ENCODE results near the gene NOP56.
"Not testable (repeated sequence)": the region's sequence is repeated elsewhere in the genome, so short reads cannot be mapped to it uniquely, and the experiment has no call there.

The NOP56 gene

DNA sequence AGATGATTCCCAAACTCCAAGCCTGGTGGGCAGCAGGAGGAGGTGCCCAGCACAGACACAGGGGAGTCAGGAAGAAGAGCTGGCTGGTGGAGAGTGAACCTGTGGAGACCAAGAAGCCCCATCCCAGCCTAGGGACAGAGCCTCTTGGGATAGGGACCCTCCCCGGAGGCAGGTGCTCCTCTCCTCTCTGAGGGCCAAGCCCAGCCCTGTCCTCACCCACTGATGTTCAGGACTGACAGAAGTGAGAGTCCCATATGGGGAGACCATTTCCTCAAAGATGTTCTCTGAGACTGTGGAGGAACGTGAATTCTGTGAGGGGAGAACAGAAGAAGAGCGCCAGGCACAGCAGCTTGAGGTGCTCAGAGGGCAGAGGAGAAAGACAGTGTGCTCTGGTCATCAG lies 37.8 kb downstream of the NOP56 start:
- no peak for DNase-seq

DNA sequence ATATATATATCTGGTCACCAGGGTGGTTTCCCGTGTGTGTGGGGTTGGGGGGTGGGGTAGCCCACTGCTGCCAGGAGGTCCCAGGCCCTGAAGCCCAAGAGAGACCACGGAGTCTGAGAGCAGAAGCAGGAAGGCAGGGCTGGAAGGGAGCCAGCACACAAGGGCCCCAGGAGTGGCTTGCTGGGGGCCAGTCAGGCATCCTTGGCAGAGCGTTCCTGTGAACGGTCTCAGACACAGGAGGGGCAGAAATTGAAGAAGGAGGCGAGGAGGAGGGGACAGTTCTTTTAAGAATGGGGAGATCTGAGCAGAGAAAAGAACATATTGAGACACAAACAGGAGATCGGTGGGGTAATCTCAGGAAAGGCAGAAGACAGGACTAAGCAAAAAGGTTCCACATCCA lies 38.3 kb downstream of the NOP56 start:
- no peak for DNase-seq

GRCh38 chr20:2691127-2691526 lies 38.7 kb downstream of the NOP56 start:
- DNase-seq: no peak

DNA sequence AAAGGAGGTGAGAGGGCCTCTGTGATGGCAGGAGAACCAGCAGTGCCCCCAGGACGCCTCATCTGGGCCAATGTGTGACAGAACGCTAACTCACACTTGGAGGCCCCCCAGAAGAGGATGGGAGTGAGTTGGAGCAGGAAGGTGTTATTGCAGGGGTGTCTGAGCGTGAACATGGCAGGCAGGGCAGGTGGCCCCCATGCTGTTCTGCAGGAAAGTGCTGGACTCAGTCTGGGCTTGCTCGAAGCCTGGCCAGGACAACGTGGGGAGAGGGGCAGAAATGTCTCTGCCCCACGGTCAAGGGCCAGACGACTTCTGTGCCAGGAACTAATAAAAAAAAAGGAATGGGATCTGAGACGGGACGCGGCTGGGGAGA lies 39.2 kb downstream of the NOP56 start:
- no peak for DNase-seq

DNA sequence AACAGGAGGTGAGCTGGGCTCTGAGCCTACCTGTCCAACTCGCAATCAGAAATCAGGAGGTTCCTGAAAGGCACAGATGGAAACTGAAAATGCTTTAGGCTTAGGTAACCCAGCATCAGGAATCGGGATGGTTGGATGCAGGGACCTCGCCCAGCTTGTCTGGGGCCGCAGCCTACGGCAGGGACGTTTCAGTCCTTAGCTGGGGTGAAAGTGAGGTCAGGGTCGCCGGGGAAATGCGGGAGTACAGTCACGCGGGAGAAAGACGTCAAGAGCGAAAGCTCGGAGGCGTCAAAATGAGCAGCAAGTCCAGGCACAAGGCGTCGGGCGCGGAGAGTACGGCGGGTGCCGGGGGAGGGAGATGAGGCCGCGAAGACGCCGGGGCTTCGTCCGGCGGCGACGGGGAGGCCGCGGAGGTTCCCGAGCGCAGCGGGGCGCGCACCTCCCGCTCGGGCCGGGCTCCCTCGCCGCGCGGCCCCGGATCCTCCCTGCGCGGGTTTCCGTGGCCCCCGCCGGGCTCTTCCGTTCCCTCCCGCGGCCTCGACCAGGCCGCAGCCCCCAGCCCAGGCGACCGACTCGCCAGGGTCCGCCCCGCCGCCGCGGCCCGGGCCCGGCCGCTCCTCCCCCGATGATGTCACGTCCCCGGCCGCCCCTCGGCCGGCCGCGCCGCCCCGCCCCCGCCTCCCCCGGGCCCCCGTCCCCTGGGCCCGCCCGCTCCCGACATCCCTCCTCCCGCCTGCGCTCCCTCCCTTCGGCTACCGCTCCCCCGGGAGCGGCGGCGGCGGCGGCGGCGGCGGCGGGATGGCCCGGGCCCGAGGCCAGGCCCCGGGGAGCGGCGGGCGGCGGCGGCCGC lies 39.8 kb downstream of the NOP56 start, which contains the start of gene EBF4:
EBF4 (plus strand) TSS at position 745 of the 850 bp plus-strand sequence. CDS start 866 bp downstream, outside the sequence.
- no peak for DNase-seq

- no peak for DNase-seq
Observed at GRCh38 chr20:2692886-2693285, 40.5 kb downstream of the NOP56 start.

DNA sequence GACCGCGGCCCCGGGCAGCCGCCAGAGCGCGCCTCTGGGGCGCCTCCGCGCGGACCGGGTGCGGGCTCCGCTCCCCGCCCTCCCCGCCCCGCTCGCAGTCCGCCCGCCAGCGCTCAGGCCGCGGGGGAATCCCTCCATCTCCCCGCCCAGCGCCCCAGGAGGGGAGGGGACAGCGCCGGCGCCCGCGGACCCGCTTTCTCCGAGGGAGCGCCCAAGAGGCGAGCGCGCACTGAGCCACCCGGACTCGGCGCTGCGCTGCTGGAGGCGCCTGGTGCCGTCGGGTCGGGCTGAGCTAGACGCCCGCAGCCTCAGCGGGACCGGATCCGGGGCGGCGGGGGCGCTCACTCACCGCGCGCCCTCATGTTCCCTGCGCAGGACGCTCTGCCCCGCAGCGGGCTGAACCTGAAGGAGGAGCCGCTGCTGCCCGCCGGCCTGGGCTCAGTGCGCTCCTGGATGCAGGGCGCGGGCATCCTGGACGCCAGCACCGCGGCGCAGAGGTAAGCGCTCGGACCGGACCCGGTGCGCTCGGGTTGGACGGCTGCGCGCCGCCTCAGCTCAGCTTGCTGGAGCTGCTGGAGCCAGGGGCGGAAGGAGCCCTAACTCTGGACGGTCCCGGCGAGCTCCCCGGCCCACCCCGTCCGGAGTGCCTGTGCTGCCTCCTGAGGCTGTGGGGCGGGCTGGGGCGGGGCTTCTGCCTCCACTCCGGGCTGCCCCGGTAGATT lies 41.0 kb downstream of the NOP56 start:
- DNase-seq: peak; percentile 33 to 34

GRCh38 chr20:2694008-2694471 lies 41.6 kb downstream of the NOP56 start:
- no peak for DNase-seq

- DNase-seq: no peak
Observed at GRCh38 chr20:2694519-2694918, 42.1 kb downstream of the NOP56 start.

- no peak for DNase-seq
Observed at GRCh38 chr20:2695206-2695983, 43.0 kb downstream of the NOP56 start.

DNA sequence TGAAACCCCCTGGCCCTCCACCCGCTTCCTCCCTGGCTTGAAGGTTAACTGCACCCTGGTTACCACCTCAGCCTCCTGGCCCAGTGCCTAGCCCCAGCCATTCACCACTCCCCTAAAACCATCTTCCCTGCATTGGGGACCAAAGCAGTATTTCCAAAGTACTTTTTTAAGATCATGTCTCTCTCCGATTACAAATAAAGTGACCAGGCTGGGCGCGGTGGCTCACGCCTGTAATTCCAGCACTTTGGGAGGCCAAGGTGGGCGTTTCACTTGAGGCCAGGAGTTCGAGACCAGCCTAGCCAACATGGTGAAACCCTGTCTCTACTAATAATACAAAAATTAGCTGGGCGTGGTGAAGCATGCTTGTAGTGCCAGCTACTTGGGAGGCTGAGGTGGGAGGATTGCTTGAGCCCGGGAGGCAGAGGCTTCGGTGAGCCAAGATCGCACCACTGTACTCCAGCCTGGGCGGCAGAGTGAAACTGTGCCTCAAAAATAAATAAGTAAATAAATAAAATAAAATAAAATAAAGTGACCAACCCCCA lies 43.6 kb downstream of the NOP56 start:
- DNase-seq: not testable (repeated sequence)

DNA sequence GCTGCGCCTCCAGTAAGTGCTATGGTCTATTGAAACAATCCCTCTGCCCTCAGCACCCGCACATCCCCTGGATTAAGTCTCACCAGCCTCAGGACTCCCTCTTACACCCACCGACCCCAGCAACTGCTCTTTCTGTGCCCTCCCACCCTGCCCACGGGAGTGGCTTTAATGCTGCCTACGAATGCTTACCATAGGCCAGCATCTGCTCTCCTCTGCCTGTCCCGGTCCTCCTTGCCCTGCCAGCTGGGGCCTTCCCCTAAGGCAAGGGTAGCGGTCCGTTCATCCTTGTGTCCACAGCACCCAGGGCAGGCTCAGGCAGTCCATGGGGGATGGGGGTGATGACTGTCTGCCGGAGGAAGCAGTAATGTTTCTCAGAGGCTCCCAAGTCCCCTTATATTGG lies 44.2 kb downstream of the NOP56 start:
- no peak for DNase-seq

DNA sequence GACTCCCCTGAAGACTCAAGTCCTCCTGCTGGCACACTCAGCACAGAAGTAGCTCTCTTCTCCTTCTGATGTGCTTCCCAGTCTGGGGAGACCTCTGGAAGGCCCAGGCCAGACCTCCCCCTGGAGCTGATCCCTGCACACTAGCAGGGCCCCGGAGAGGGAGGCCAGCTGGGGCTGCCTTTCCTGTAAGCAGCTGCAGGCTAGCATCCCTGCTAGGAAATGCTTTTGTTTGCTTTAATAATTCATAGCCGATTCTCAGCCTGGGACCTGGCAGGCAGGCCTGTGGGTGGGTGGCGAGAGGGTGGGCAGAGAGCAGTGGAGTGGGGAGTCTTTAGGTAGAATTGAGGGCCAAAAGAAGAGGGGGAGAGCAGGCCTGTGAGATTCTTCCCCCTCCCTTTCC lies 45.3 kb downstream of the NOP56 start:
- no peak for DNase-seq

DNA sequence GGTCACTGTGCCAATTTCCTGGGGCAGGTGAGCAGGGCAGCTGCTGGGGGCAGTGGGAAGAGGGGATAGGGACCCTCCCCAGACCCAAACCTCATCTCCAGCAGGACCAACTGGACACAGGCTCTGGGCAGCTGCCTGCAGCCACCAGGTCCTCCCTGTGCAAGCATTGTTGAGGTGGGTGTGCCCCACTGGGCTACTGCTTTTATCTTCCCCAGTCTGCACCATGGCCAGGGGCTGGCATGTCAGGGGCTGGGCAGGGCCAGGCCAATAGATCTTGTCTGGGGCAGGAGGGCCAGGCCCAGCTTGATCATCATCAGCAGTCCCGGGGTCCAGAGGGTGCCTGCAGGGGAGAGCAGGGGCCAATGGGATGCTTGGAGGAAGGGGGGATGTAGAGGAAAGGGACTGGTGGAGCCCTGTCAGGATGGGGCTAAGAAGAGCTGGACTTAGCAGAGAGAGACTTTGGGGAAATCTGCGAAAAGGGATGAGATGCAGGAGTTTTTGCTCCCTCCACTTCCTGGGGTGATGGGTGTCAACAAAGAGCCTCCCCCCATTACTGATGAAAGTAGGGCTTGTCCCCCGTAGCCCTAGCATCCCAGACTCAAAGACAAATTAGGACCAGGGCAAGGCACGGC lies 45.9 kb downstream of the NOP56 start:
- no peak for DNase-seq

DNA sequence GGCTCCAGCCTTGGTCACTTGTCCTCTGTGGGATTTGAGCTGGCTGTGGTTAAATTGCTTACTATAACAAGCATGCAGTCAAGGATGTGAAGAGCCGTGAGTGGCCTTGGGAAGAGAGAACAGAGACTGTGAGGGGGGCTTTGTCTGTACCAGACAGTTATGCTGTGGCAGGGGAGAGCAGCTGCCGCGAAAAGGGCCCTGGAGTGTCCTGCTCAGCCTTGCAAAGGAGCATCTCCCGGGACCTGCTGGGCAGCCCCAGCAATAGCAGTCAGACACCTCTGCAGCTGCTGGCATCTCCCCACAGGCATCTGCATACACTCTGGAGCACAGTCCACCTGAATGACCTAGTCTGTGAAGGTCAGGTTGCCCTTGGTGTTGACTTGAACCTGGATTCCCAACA lies 46.5 kb downstream of the NOP56 start:
- DNase-seq: no peak

DNA sequence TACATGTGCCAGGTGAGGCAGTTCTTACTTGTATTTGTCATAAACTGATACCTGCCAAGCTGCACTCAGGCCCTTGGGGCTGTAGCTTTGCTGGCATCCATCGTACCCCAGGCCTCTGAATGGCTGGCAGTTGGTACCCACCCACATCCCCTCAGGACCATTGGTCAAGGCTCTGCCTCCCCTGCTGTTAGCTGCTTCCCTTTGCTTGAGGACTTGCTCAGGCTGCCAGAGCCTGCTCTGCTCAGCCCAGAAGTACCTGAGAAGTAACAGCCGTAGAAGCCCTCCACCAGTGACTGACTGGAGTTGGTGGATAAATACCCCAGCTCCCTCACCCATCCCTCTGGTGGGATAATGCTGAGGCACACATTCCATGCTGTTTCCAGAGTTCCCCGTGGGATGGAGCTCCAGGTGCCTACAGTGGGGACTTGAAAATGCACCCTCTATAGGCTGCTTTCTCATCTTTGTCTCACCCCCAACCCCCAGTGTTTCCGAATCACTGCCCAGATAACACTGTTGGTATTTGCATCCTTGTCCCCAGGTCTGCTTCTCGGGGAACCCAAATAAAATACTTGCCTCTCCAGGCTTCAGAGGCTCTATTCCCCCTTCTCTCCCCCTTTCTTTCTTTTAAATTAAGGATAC lies 47.5 kb downstream of the NOP56 start:
- no peak for DNase-seq

GRCh38 chr20:2700913-2701620 lies 48.6 kb downstream of the NOP56 start:
- no peak for DNase-seq

GRCh38 chr20:2701671-2702081 lies 49.2 kb downstream of the NOP56 start:
- no peak for DNase-seq

- DNase-seq: no peak
Observed at GRCh38 chr20:2703716-2704475, 51.5 kb downstream of the NOP56 start.

GRCh38 chr20:2705931-2706645 lies 53.7 kb downstream of the NOP56 start:
- no peak for DNase-seq

Measured in stimulated activated CD4-positive, alpha-beta T cell treated with anti-CD3 and anti-CD28 coated beads, Interleukin-2, amount 100 ng/mL, for 48 hours (primary cell).